WTC11 (cell line): ENCODE results near the gene TUBB. TPM values are rescaled to one million over a fixed set of nuclear protein-coding genes. Genes with fewer than 3 reads are reported as not detected.

Experiments used
- ATAC-seq: fragments of 200-7000 bp; cut with Tn5 transposase; 2 replicates; pipeline ENCODE4 v1.10.0; 2021; ENCODE audit warnings: mild to moderate bottlenecking, moderate library complexity
- CTCF ChIA-PET: fragments of 300-600 bp; sonication (Branson Sonifier 250); formaldehyde crosslinking; loops from one replicate; lab custom pipeline; 2021; ENCODE audit warnings: antibody characterized with exemption; lab: Charles Lee
- POLR2A ChIA-PET: fragments of 350-600 bp; sonication (Branson Sonifier 250); formaldehyde crosslinking; loops from one replicate; lab custom pipeline; 2021; ENCODE audit warnings: antibody characterized with exemption; lab: Charles Lee
- DNase-seq: peaks from one replicate; pipeline ENCODE4 v3.0.0; 2021; ENCODE audit warnings: low spot score
- H3K27ac Mint-ChIP-seq: 2 replicates; pipeline ENCODE4 v1.8.0; 2021; ENCODE audit warnings: mixed read lengths
- H3K27me3 Mint-ChIP-seq: 2 replicates; pipeline ENCODE4 v1.8.0; 2021; ENCODE audit warnings: low read depth, mild to moderate bottlenecking, moderate library complexity, mixed read lengths
- H3K36me3 Mint-ChIP-seq: 2 replicates; pipeline ENCODE4 v1.8.0; 2021; ENCODE audit warnings: mixed read lengths
- H3K4me1 Mint-ChIP-seq: 2 replicates; pipeline ENCODE4 v1.8.0; 2022; ENCODE audit warnings: mixed read lengths
- H3K4me3 Mint-ChIP-seq: 2 replicates; pipeline ENCODE4 v1.8.0; 2021; ENCODE audit warnings: mild to moderate bottlenecking, moderate library complexity, mixed read lengths
- H3K9me3 Mint-ChIP-seq: 2 replicates; pipeline ENCODE4 v1.8.0; 2021; ENCODE audit warnings: mixed read lengths
- CREB1 ChIP-seq: sonication (generic); formaldehyde crosslinking; IDR thresholded peaks from 2 replicates; pipeline ENCODE4 v1.8.0; 2023; ENCODE audit warnings: mild to moderate bottlenecking, missing genetic modification reagents
- CREM ChIP-seq: sonication (generic); formaldehyde crosslinking; IDR thresholded peaks from 2 replicates; pipeline ENCODE4 v1.8.1; 2022; ENCODE audit warnings: mild to moderate bottlenecking, missing genetic modification reagents, moderate library complexity
- EMX1 ChIP-seq: fragments of 250-450 bp; sonication (Bioruptor Pico); IDR thresholded peaks from 2 replicates; pipeline ENCODE4 v1.8.0; 2021; ENCODE audit warnings: mild to moderate bottlenecking
- ETV6 ChIP-seq: sonication (generic); formaldehyde crosslinking; IDR thresholded peaks from 2 replicates; pipeline ENCODE4 v1.8.1; 2022; ENCODE audit warnings: mild to moderate bottlenecking, missing genetic modification reagents
- GABPB1 ChIP-seq: sonication (generic); formaldehyde crosslinking; IDR thresholded peaks from 2 replicates; pipeline ENCODE4 v1.8.1; 2023; ENCODE audit warnings: mild to moderate bottlenecking, missing genetic modification reagents
- GRHL2 ChIP-seq: fragments of 250-450 bp; sonication (Bioruptor Pico); IDR thresholded peaks from 2 replicates; pipeline ENCODE4 v1.8.0; 2022; ENCODE audit warnings: mild to moderate bottlenecking, moderate library complexity; ENCODE audit not compliant: insufficient replicate concordance, severe bottlenecking
- IRF2 ChIP-seq: sonication (generic); formaldehyde crosslinking; IDR thresholded peaks from 2 replicates; pipeline ENCODE4 v1.8.0; 2022; ENCODE audit warnings: low read depth, missing genetic modification reagents, borderline replicate concordance
- KAT7 ChIP-seq: sonication (generic); formaldehyde crosslinking; IDR thresholded peaks from 2 replicates; pipeline ENCODE4 v1.8.1; 2023; ENCODE audit warnings: missing genetic modification reagents, mild to moderate bottlenecking, borderline replicate concordance
- MXD4 ChIP-seq: fragments of 250-450 bp; sonication (Bioruptor Pico); IDR thresholded peaks from 2 replicates; pipeline ENCODE4 v1.8.0; 2021; ENCODE audit warnings: mild to moderate bottlenecking, moderate library complexity, borderline replicate concordance
- NFATC4 ChIP-seq: fragments of 250-450 bp; sonication (Bioruptor Pico); IDR thresholded peaks from 2 replicates; pipeline ENCODE4 v1.9.0; 2021; ENCODE audit warnings: mild to moderate bottlenecking
- RELA ChIP-seq: sonication (generic); formaldehyde crosslinking; IDR thresholded peaks from 2 replicates; pipeline ENCODE4 v1.8.1; 2022; ENCODE audit warnings: missing genetic modification reagents, mild to moderate bottlenecking, borderline replicate concordance
- SMAD4 ChIP-seq: sonication (generic); formaldehyde crosslinking; IDR thresholded peaks from 2 replicates; pipeline ENCODE4 v1.8.0; 2022; ENCODE audit warnings: mild to moderate bottlenecking, missing genetic modification reagents
- SOX15 ChIP-seq: fragments of 250-450 bp; sonication (Bioruptor Pico); IDR thresholded peaks from 2 replicates; pipeline ENCODE4 v1.9.0; 2021; ENCODE audit warnings: mild to moderate bottlenecking
- TP53 ChIP-seq: sonication (generic); formaldehyde crosslinking; IDR thresholded peaks from 2 replicates; pipeline ENCODE4 v1.8.1; 2023; ENCODE audit warnings: mild to moderate bottlenecking, missing genetic modification reagents
- ZNF138 ChIP-seq: sonication (generic); formaldehyde crosslinking; conservative IDR thresholded peaks from 2 replicates; pipeline ENCODE4 v1.8.1; 2022; ENCODE audit warnings: mild to moderate bottlenecking, moderate library complexity, missing genetic modification reagents
- ZNF416 ChIP-seq: fragments of 250-450 bp; sonication (Bioruptor Pico); IDR thresholded peaks from 2 replicates; pipeline ENCODE4 v1.9.0; 2021; ENCODE audit warnings: mild to moderate bottlenecking, inconsistent platforms
- total RNA-seq: library from RNA; stranded (reverse); gene quantifications from 3 replicates; pipeline ENCODE4 v1.2.3, GENCODE V29; 2021
- TF ChIP-seq, protein P1 (sequence below): sonication (generic); formaldehyde crosslinking; IDR thresholded peaks from 2 replicates; pipeline ENCODE4 v1.8.1; 2022; ENCODE audit warnings: low read depth, mild to moderate bottlenecking, moderate library complexity, missing genetic modification reagents, borderline replicate concordance
- TF ChIP-seq, protein P2 (sequence below): fragments of 250-450 bp; sonication (Bioruptor Pico); IDR thresholded peaks from 2 replicates; pipeline ENCODE4 v1.9.0; 2021; ENCODE audit warnings: mild to moderate bottlenecking, borderline replicate concordance
- TF ChIP-seq, protein P3 (sequence below): sonication (generic); formaldehyde crosslinking; IDR thresholded peaks from 2 replicates; pipeline ENCODE4 v1.8.1; 2023; ENCODE audit warnings: mild to moderate bottlenecking, missing genetic modification reagents
- TF ChIP-seq, protein P4 (sequence below): sonication (generic); formaldehyde crosslinking; IDR thresholded peaks from 2 replicates; pipeline ENCODE4 v1.8.0; 2023; ENCODE audit warnings: mild to moderate bottlenecking, missing genetic modification reagents
- TF ChIP-seq, protein P5 (sequence below): fragments of 250-450 bp; sonication (Bioruptor Pico); IDR thresholded peaks from 2 replicates; pipeline ENCODE4 v1.9.0; 2021; ENCODE audit warnings: mild to moderate bottlenecking
- TF ChIP-seq, protein P6 (sequence below): sonication (generic); formaldehyde crosslinking; IDR thresholded peaks from 2 replicates; pipeline ENCODE4 v1.8.1; 2022; ENCODE audit warnings: missing genetic modification reagents, borderline replicate concordance

Gene TUBB
- total RNA-seq, 1 experiment from 2014 or later: 1,503 TPM

DNA sequence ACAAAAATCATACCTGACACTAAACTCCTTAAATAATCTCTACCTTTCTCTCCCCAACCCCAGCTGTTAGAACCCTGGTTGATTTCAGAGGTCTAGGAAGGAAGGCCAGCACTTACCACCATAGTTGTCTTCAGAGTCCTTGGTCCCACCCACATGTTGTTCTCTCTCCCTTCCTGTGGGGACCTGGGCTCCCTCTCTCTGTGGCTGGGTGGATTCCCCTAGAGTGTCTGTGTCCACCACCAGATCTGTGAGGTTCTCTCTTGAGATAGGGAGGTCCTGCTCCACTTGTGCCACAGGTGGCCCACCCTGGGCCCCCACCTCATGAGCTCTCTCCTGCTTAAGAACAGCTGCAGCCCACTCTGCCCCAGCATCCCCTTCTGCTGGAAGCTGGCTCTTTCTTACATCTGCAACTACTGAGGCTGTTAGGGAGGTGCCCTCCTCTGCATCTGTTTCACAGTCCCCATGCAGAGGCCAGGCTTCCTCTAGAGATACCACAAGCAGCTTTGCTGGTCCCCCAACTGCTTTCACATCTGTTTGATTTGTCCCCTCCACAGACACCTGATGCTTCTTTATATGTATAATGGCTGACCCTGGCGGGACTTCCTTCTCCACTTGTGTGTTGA lies 8.3 kb upstream of the TUBB start (continued):
- TF ChIP-seq, protein P1, sequence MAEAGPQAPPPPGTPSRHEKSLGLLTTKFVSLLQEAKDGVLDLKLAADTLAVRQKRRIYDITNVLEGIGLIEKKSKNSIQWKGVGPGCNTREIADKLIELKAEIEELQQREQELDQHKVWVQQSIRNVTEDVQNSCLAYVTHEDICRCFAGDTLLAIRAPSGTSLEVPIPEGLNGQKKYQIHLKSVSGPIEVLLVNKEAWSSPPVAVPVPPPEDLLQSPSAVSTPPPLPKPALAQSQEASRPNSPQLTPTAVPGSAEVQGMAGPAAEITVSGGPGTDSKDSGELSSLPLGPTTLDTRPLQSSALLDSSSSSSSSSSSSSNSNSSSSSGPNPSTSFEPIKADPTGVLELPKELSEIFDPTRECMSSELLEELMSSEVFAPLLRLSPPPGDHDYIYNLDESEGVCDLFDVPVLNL: no peak
- TF ChIP-seq, protein P2, sequence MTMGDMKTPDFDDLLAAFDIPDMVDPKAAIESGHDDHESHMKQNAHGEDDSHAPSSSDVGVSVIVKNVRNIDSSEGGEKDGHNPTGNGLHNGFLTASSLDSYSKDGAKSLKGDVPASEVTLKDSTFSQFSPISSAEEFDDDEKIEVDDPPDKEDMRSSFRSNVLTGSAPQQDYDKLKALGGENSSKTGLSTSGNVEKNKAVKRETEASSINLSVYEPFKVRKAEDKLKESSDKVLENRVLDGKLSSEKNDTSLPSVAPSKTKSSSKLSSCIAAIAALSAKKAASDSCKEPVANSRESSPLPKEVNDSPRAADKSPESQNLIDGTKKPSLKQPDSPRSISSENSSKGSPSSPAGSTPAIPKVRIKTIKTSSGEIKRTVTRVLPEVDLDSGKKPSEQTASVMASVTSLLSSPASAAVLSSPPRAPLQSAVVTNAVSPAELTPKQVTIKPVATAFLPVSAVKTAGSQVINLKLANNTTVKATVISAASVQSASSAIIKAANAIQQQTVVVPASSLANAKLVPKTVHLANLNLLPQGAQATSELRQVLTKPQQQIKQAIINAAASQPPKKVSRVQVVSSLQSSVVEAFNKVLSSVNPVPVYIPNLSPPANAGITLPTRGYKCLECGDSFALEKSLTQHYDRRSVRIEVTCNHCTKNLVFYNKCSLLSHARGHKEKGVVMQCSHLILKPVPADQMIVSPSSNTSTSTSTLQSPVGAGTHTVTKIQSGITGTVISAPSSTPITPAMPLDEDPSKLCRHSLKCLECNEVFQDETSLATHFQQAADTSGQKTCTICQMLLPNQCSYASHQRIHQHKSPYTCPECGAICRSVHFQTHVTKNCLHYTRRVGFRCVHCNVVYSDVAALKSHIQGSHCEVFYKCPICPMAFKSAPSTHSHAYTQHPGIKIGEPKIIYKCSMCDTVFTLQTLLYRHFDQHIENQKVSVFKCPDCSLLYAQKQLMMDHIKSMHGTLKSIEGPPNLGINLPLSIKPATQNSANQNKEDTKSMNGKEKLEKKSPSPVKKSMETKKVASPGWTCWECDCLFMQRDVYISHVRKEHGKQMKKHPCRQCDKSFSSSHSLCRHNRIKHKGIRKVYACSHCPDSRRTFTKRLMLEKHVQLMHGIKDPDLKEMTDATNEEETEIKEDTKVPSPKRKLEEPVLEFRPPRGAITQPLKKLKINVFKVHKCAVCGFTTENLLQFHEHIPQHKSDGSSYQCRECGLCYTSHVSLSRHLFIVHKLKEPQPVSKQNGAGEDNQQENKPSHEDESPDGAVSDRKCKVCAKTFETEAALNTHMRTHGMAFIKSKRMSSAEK: no peak
- no peak for TF ChIP-seq MXD4 (CRISPR knock-in tag)
- no peak for TF ChIP-seq EMX1
- no peak for TF ChIP-seq SOX15
- TF ChIP-seq, all 79 proteins: peak for 0

DNA sequence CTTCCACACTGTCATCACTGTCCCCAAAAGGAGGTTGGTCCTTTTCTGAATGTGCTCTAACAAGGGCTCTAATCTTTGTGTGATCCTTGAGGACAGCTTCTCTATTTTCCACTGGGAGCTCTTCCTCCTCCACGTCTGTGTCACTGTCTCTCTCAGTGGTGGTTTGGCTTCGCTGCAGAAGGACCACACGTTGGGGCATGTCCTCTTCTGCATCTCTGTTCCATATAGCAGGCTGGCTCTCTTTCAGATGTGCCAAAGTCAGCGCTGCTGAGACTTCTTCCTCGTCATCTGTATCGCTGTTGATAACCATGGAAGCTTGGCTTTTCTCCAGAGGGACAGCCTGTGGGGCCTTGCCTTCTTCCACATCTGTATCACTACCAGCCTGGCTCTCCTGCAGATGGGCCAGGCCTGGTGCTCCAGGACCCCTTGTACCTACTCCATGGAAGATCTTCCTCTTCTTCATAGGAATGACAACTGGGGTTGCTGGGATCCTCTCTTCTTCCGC lies 7.7 kb upstream of the TUBB start:
- ATAC-seq: no peak
- Mint-ChIP-seq H3K4me1 (peaks cover 17% of the 10 kb centered on the region), H3K36me3 (peaks cover 70% of the 10 kb centered on the region), H3K4me3 (no peak overlapping the region)
- CTCF ChIA-PET: interaction anchor here (0.6 kb wide), 1 partner anchor 33 kb away, joined by 3 read pairs; no protein-coding TSS in a partner anchor
- no peak for TF ChIP-seq RELA (CRISPR knock-in tag)
- TF ChIP-seq CREB1 (CRISPR knock-in tag): no peak
- TF ChIP-seq SMAD4 (CRISPR knock-in tag): no peak
- no peak for TF ChIP-seq CREM (CRISPR knock-in tag)
- no peak for TF ChIP-seq ZNF416 (CRISPR knock-in tag)
- no peak for TF ChIP-seq TP53 (CRISPR knock-in tag)
- no peak for TF ChIP-seq GABPB1 (CRISPR knock-in tag)
- TF ChIP-seq IRF2: no peak
- TF ChIP-seq, protein P3, sequence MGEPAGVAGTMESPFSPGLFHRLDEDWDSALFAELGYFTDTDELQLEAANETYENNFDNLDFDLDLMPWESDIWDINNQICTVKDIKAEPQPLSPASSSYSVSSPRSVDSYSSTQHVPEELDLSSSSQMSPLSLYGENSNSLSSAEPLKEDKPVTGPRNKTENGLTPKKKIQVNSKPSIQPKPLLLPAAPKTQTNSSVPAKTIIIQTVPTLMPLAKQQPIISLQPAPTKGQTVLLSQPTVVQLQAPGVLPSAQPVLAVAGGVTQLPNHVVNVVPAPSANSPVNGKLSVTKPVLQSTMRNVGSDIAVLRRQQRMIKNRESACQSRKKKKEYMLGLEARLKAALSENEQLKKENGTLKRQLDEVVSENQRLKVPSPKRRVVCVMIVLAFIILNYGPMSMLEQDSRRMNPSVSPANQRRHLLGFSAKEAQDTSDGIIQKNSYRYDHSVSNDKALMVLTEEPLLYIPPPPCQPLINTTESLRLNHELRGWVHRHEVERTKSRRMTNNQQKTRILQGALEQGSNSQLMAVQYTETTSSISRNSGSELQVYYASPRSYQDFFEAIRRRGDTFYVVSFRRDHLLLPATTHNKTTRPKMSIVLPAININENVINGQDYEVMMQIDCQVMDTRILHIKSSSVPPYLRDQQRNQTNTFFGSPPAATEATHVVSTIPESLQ (CRISPR knock-in tag): no peak
- TF ChIP-seq, protein P4, sequence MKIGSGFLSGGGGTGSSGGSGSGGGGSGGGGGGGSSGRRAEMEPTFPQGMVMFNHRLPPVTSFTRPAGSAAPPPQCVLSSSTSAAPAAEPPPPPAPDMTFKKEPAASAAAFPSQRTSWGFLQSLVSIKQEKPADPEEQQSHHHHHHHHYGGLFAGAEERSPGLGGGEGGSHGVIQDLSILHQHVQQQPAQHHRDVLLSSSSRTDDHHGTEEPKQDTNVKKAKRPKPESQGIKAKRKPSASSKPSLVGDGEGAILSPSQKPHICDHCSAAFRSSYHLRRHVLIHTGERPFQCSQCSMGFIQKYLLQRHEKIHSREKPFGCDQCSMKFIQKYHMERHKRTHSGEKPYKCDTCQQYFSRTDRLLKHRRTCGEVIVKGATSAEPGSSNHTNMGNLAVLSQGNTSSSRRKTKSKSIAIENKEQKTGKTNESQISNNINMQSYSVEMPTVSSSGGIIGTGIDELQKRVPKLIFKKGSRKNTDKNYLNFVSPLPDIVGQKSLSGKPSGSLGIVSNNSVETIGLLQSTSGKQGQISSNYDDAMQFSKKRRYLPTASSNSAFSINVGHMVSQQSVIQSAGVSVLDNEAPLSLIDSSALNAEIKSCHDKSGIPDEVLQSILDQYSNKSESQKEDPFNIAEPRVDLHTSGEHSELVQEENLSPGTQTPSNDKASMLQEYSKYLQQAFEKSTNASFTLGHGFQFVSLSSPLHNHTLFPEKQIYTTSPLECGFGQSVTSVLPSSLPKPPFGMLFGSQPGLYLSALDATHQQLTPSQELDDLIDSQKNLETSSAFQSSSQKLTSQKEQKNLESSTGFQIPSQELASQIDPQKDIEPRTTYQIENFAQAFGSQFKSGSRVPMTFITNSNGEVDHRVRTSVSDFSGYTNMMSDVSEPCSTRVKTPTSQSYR (CRISPR knock-in tag): no peak
- no peak for TF ChIP-seq GRHL2 (CRISPR knock-in tag)
- no peak for TF ChIP-seq KAT7 (CRISPR knock-in tag)
- TF ChIP-seq, protein P5, sequence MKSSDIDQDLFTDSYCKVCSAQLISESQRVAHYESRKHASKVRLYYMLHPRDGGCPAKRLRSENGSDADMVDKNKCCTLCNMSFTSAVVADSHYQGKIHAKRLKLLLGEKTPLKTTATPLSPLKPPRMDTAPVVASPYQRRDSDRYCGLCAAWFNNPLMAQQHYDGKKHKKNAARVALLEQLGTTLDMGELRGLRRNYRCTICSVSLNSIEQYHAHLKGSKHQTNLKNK (CRISPR knock-in tag): no peak
- TF ChIP-seq ETV6 (CRISPR knock-in tag): no peak
- no peak for TF ChIP-seq ZNF138 (CRISPR knock-in tag)
- TF ChIP-seq NFATC4 (CRISPR knock-in tag): no peak
- TF ChIP-seq, protein P6, sequence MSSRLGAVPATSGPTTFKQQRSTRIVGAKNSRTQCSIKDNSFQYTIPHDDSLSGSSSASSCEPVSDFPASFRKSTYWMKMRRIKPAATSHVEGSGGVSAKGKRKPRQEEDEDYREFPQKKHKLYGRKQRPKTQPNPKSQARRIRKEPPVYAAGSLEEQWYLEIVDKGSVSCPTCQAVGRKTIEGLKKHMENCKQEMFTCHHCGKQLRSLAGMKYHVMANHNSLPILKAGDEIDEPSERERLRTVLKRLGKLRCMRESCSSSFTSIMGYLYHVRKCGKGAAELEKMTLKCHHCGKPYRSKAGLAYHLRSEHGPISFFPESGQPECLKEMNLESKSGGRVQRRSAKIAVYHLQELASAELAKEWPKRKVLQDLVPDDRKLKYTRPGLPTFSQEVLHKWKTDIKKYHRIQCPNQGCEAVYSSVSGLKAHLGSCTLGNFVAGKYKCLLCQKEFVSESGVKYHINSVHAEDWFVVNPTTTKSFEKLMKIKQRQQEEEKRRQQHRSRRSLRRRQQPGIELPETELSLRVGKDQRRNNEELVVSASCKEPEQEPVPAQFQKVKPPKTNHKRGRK (CRISPR knock-in tag): no peak
- TF ChIP-seq, all 79 proteins: peak for 0
- DNase-seq: no peak
- no peaks in the 10 kb centered on the region for H3K9me3 Mint-ChIP-seq
- POLR2A ChIA-PET: interaction anchor here (1.2 kb wide), 1 partner anchor 9 kb away, joined by 3 read pairs; no protein-coding TSS in a partner anchor
- H3K27me3 Mint-ChIP-seq: no peaks in the 10 kb centered on the region
- no peak overlapping the region for H3K27ac Mint-ChIP-seq
